ENCODE results near the gene TBX2.

TBX2 gene

GRCh38 chr17:61453566-61454380, 54.1 kb downstream of the TBX2 start:
- DNase-seq (ENCODE audit: low read depth in 2 of 2), result no peak

- DNase-seq (ENCODE audit: low read depth in 2 of 2), result no peak
Measured at GRCh38 chr17:61454381-61455323, 55.0 kb downstream of the TBX2 start.

GRCh38 chr17:61455324-61456060, 55.8 kb downstream of the TBX2 start:
- no peak for DNase-seq (ENCODE audit: low read depth in 2 of 2)

GRCh38 chr17:61456061-61456681, 56.5 kb downstream of the TBX2 start:
- DNase-seq (ENCODE audit: low read depth in 2 of 2), result no peak

GRCh38 chr17:61456688-61457225, 57.1 kb downstream of the TBX2 start:
- no peak for DNase-seq (ENCODE audit: low read depth in 2 of 2)

- DNase-seq (ENCODE audit: low read depth in 2 of 2), result no peak
Measured at GRCh38 chr17:61457226-61457983, 57.8 kb downstream of the TBX2 start.

GRCh38 chr17:61458000-61458399, 58.4 kb downstream of the TBX2 start:
- DNase-seq (ENCODE audit: low read depth in 2 of 2), result no peak

GRCh38 chr17:61458421-61459141, 58.9 kb downstream of the TBX2 start:
- no peak for DNase-seq (ENCODE audit: low read depth in 2 of 2)
